ENCODE data around the gene LAPTM5.

LAPTM5 gene

DNA sequence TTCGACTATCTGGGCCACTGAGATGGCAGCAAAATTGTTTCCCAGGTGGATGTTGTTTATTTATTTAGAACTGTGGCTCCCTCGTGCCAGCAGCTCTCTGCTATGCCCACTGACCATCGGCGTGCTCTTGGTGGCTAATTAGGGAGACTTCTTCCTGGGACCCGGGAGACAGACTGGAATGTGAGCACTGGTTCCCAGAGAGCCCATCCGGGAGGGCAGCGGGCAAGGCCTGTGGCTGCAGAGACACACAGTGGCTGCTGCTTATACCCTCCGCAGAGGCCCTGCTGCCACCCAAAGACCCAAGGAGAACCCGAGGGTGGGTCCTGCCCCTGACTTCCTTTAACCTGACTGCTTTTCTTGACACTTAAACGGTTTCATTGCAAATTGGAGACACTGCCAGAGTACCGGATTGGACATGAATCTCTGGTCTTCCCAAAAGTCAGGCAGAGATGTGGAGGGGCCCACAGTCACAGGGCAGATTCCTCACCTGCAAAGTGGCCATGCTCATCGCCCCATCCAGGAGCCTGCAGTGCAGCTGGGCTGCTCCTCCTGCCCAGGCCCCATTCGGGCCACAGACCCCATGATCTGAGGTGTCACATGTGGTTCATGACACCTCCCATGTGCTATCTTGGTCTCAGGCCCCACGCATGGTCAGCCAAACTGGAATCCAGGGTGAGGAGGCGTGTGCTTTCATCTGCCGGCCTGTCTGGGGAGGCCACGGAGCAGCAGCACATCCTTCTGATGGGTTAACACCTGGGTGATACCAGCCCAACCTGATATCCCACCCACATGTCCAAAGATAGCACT is 28.5 kb downstream of the LAPTM5 start:
- no peak for DNase-seq (ENCODE audit: low spot score)

DNA sequence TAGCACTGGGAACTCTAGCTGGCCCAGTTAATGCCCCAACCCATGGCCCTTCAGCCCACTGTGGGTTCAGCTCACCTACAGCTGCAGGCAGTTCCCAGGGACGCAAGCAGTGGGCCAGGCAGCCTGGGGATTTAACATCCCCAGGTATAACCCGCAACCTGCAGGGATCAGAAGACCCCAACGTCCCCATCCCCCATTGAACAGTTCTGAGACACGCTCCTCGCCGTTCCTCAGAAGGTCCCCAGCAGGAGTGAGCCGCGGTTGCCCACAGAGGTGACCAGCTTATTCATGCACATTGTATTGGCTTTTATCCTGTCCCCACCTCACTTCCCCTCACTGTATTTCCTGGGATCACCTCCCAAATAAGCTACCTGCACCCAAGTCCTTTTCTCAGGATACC is 29.2 kb downstream of the LAPTM5 start:
- DNase-seq (ENCODE audit: low spot score), result no peak

DNA sequence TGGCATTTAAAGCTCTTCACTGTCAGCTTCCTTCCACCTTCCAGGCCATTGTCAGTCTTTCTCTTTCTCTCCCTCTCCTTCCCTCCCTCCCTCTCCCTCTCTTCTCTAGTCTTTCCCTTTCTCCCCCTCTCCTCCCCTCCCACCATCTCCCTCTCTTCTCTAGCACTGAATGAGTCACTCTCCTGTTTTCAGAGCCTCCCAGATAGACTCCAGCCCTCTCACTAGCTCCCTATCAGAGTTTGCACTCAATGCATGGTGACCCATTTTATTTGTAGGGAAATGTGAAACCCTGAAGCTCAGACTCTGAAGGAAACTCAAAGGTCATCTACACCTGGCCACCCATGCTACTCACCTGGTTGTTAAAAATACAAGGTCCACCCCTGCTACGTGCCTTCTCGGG is 29.8 kb downstream of the LAPTM5 start:
- no peak for DNase-seq (ENCODE audit: low spot score)

DNA sequence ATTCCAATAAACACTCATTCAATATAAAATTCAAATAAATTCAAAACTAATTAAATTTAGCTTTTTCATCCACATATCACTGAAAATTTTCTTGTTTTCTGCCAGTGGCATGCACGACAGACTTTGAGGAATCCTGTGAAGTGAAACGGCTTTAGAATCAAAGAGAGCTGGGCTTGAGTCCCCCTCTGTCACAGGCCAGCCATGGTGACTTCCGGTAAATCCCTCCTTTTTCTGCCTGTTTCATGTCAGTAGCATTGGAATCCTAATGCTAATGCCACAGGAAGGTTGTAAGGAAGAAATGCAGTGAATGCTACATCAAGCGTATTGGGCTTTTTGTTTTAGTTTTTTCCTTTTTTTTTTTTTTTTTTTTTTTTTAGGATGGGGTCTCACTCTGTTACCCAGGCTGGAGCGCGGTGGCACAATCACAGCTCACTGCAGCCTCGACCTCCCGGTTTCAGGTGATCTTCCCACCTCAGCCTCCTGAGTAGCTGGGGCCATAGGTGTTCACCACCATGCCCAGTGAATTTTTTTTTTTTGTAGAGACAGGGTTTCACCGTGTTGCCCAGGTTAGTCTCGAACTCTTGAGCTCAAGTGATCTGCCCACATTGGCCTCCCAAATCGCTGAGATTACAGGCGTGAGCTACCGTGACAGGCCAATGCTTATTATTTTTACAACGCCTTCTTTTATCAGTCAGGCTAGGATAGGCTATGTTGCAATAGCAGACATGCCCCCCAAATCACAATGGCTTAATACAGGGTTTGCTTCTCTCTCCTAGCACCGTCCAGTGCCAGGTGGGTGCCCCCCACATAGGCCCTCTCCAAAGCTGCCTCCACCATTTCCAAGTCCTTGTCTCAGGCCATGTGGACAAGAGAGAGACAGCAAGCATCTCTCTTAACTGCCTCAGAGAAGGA is 30.5 kb downstream of the LAPTM5 start:
- DNase-seq (ENCODE audit: low spot score), result no peak

DNA sequence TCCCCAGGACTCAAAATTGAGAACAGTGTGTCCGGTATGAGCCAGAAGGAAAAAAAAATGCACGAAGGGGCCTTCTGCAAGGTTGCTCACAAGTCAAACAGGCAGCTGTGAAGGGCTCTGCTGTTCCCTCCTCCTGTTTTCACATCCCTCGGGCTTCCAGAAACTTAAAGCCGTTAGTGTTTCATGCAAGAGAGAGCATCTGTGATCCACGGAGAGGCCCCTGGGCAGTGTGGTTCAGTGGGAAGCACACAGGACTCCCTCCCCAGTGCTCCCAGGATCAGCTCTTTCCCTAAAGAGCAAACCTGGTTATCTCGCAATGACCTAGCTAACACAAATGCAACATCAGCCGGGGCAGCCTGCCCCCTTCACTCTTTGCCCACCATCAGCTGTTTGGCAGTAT is 31.3 kb downstream of the LAPTM5 start:
- no peak for DNase-seq (ENCODE audit: low spot score)

DNA sequence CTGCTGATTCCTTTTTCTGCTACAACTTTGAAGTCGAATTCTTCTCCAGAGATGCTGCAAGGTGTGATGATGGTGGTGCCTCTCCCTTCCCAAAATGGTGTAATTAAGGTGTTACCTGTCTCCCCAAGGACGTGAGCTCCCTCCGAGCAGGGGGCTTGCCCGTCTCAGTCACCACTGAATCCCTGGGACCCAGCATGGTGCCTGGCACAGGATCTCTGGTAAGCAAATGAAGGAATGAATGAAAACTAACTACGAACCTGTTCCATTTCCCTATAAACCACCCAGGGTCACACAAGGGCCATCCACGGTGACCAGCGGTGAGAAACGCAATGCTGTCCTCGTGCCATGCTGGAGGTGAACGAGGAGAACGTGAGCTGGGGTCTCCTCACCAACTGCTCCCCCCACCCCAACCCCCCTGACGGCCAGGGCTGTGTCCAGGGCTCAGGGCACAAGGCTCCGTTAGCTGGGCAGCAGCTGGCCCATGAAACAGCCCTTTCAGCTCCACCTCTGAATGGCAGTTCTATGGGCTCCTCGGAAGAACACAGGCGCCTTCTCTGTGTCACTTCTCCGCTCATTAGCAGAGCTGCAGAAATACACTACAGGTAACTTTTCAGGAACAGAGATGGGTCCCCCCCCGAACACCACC is 32.0 kb downstream of the LAPTM5 start:
- DNase-seq (ENCODE audit: low spot score), result peak; percentile 90

DNA sequence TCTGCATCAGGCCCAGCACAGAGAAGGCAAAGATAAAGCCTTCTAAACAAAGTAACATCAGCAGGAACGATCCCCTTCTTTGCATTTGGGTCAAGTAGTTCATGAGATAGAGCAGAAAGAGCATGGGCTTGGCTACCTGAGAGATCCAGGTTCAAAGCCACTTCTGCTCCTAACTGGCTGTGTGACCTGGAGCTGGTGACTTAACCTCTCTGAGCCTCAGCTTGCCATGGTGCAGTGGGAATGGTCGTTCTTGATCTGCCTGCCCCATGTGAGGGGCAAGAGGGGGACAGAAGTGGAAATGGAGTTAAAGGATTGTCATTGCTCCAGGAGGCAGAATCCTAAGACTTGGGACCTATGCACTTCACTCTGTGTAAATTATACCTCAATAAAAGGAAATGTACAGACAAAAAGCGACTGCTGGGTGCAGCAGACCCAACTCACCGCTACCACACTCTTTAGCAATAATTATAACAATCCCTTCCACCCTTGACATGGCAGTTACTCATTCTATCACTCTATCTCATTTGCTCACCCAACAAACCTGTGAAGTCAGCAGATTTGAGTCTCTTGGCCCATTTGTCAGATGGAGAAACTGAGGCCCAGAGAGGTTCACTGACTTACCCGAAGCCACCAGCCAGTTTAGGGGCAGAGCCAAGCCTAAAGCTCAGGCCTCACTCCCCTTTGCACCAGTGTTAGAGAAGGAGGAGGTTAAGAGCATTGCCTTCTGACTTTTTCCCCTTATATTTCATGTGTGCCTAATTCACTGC is 32.7 kb downstream of the LAPTM5 start:
- no peak for DNase-seq (ENCODE audit: low spot score)

DNA sequence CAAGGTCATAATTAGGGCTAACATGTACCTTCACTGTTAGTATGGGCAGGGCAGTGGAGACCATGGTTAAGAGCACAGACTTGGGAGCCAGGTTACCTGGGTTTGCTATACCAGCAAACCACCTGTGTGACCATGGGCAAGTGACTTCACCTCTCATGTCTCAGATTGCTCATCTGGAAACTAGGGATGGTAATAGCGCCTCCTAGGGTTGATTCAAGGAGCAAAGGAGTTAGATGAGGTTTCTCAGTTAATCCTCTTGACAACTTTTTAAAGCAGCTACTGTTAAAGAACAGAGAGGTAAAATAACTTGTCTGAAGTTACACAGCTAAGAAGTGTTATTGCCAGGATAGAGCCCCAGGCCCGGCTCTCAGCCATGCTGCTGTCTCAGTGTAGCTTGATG is 33.4 kb downstream of the LAPTM5 start:
- DNase-seq (ENCODE audit: low spot score), result no peak

DNA sequence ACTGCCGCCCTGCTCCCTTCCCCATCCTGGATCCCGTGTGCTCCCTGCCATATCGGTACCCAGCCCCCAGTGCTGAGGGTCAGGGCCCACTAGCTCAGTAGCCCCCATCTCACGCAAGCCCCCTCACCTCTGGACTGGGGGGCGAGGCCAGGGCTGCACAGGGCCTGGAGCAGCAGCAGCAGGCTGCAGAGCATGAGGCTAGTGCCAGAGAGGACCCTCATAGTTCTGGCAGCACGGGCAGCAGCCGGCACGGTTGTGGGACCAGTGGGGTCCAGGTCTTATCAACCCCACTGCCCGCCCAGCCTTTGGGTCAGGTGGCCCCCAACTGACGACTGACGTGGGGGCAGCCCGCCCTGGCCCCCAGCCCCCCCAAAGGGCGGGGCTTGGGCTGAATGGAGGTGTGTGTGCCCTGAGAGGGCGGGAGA is 34.2 kb downstream of the LAPTM5 start, which contains the start of gene MATN1:
Gene MATN1 (minus strand): TSS at position 255 of the 425 bp plus-strand sequence. CDS start 34 bp downstream, at position 221.
- DNase-seq (ENCODE audit: low spot score), result no peak

DNA sequence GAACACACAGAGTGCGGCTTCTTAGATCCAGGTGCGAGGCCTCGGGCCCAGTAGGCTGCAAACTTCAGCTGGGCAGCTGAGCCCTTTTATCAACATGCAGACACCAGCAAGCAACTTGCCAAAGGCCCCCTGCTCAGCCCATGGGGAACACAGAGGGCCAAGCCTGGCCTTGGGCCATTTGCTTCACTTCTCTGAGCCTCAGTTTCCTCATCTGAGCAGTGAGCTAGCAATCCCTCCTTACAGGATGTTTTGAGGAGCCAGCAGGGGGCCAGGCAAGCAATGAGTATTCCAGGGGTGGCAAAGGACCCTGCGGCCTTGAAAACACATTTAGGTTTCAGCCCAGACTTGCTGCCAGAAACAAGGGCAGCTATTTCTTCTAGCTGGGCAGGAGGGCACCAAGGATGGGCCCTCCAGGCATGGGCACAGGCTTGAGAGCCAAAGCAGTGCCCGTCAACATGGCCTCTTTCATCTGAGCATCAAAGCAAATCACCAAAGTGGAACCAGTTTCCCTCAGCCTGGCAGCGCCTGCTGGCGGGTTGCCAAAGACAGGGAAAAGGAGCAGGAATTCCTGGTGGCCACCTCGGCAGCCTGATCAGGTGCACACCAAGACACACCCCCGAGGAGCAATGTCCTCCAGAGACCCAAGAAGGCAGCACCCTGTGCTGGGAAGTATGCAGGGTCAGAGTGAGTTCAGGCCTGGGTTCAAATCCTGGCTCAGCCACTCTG is 35.6 kb downstream of the LAPTM5 start:
- DNase-seq (ENCODE audit: low spot score), result no peak

DNA sequence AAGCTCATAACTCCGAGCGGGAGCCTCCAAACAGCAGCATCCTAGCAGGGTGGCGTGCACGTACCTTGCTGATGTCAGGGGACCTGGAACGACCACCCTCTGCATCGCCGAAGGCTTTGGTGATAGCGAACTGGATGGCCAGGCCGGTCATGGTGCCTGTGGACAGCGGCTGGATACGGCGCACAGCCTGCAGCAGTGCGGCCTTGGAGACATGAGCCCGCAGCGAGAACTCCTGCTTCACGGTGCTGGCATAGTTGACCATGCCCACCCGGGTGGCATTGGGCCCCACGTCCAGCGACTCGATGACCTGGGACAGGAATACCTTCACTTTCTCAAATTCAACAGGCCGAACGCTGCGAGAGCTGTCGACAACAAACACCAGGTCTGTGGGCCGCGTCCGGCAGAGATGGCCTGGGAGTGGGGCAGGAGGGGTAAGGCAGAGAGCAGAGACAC is 36.2 kb downstream of the LAPTM5 start:
- DNase-seq (ENCODE audit: low spot score), result no peak

DNA sequence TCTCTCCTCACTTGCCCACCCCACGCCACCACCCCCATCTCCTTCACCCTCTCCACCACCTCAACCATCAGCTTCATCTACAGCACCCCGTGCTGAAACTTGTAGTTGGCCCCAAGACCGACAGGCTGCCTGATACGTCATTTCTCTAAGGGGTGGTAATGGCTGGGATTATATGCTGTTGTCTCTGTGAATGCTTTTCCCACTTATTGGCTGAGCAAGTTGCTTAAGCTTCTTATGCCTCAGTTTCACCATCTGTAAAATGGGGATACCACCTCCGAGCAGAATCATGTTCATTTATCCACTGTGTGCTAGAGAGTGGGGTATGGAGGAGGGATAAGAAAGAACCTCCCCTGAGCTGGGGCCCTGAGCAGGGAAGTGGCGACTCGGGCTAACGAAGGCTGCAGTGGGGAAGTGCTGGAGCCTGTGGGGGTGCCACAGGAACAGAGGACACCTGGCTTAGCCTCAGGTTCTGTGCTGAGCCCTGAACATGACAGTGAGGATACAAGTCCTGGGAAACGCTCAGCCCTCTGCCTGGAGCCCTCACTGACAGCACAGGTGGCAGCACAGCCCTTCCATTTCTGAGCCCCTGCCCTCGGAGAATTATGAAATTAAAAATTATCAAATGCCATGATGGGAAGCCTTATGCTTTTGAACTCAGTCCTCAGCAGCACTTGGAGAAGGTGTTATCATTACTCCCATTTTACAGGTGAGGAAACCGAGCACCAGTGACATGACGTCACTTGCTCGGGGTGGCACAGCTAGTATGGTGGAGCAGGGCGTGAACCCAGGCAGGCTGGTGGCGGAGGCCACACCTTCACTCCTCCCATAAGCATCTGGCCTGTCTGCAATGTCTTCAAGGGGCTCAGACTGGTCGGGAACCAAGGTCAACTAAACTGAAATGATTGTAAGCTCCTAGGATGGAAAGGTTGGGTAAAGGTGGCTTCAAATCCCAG is 37.0 kb downstream of the LAPTM5 start:
- DNase-seq (ENCODE audit: low spot score), result no peak

DNA sequence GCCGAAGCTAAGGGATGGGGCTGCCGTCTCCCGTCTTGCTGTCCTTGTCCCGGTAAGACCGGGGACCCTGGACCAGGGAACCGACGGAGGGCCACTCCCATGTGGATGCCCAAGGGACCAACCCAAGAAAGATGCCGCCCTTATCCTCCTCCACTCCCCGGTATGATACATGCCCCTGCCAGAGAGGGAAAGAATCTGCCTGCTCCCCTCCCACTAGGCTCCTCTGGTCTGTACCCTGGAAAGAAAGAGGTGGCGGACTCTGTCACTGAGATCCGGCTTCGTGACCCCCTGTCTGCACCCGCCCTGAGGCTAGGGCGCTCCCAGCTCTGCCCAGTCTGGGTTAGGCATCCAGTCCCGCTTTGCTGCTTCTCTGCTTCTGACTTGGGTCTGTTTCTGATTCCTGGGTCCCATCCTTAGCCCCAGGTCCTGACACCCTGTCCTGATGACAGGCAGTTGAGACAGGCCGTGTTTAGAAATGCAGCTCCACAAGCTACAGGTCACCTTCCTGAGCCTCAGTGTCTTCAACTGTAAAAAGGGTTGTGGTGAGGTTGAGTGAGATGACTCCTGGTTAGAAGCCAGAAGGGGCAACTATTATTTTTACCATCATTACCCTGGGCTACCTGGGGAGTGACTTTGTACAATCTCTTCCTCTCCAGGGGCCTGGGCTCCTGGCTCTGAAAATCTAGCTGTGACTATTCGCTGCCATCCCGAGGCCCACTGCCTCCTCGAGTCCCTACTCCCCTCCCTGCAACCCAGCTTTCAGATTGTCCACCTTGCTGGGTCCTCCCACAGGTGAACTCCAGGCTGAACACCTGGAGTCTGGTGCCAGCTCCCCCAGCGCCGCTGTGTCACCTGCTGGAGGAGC is 37.9 kb downstream of the LAPTM5 start:
- DNase-seq (ENCODE audit: low spot score), result peak; percentile 90

DNA sequence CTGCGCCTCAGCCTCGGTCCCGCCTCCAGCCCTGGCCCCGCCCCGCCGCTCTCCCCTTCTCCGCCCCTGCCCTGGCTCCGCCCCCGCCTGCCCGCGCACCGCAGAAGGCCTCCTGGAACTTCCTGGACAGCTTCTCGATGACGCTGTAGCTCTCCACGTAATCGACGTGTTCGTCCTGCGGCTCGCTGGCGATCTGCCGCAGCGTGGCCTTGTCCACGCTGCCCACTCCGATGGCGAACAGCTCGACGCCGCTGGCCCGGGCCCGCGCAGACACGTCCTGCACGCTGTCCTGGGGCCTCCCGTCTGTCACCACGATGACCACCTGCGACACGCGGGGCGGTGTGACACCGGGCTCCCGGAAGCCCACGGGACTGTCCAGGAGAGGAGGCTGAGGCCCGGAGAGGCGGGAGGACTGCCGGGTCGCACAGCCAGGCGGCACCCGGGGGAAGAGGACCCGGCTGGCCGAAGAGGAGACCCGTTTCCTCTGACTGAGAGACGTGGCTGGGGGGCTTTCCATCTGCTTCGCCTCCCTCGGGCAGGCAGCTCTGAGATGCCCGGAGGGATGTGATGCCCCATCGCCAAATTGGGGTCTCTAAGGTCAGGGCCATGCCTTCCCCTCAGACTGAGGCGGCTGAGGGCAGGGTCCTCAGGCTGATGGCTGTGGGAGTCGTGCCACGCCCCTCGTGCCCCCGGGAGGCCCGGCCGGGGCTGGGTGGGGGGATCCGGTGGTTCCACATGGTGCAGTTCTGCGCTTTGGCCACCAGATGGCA is 38.8 kb downstream of the LAPTM5 start:
- peak; percentile 97 for DNase-seq (ENCODE audit: low spot score)

DNA sequence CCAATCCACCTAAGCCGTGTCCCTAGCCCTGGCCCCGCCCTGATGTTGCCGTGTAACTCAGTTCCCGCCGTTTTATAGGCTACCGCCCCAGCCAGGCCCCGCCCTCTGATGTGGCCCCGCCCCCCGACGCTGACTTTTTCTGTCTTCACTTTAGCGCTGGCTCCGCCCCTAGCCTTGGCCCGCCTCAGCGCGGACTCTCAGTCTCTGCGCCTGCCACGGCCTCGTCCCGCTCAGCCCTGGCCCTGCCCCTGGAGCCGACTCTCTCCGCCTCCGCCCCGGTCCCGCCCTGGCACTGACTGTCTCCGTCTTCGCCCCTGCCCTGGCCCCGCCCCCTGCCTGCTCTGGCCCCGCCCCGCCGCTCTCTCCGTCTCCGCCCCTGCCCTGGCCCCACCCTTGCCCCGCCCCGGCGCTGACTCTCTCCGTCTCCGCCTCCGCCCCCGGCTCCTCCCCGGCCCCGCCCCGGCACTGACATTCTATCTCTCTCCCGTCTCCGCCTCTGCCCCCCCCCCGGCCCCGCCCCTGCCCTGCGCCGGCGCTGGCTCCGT is 39.4 kb downstream of the LAPTM5 start:
- DNase-seq (ENCODE audit: low spot score), result peak; percentile 98

DNA sequence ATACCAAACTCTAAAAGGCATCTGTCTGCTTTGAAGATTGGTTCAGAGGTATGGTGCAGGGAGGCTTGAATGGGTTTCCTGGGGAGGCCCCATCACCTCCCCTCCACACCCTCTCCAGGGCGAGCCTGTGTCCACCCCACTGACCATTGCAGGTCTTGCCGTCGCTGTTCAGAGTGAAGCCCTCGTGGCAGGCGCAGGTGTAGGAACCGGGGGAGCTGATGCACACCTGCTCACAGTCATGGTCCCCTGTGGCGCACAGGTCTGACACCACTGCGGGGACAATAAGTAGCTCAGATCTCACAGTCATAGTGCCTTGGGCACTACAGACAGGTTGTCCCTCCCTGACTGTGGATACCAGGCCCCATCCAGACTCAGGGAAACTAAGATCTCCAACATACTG is 40.9 kb downstream of the LAPTM5 start:
- no peak for DNase-seq (ENCODE audit: low spot score)

DNA sequence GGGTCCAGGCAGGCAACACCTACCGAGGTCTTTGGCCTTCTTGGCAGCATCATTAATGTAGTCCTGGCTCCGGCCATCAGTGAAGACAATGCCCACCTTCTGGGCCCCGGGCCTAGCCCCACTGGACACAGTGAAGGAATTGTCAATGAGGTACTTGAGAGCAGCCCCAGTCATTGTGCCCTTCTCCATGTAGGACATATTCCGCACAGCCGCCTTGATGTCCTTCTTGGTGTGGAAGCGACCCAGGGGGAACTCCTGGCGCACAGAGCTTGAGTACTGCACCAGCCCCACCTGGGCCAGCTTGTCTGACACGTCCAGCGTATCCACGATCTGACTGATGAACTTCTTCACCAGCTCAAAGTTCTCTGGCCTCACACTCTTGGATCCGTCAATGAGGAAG is 41.7 kb downstream of the LAPTM5 start:
- DNase-seq (ENCODE audit: low spot score), result no peak

DNA sequence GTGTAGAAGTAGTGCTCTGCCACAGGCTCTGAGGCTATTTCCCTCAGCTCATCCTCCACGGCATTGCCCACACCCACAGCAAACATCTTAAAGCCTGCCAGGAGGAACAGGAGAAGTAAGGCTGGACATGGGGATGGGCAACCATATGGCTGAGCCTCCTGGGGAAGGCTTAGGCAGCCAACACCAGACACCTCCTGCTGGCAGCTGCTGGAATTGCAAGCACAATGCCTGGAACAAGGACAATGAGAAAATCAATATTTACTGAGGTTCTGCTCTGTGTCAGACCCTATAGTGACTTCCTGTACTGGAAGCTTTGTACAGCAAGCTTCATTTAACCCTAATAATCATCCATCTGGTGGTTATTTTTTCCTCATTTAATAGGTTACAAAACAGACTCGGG is 42.4 kb downstream of the LAPTM5 start:
- no peak for DNase-seq (ENCODE audit: low spot score)

All from pons (tissue), 1 donor.